H1 (cell line): Measurements from ENCODE around the gene UEVLD. TPM values are rescaled to one million over a fixed set of nuclear protein-coding genes. Genes with fewer than 3 reads are reported as not detected.

Source experiments
- HDAC6 ChIP-seq: IDR thresholded peaks from one replicate; pipeline ENCODE4 v1.7.1; 2012; ENCODE audit warnings: low read depth, mild to moderate bottlenecking, inconsistent platforms, low read length, moderate library complexity
- JUND ChIP-seq: IDR thresholded peaks from 2 replicates; pipeline ENCODE4 v1.6.1; 2011; ENCODE audit warnings: mild to moderate bottlenecking, improper control_type of control experiment, low read length
- POLR2AphosphoS5 ChIP-seq: IDR thresholded peaks from 2 replicates; pipeline ENCODE4 v1.6.1; 2011; ENCODE audit warnings: low read depth, low read length
- TEAD4 ChIP-seq: IDR thresholded peaks from 2 replicates; pipeline ENCODE4 v1.6.1; 2012; ENCODE audit warnings: low read depth, low read length, inconsistent platforms, mixed read lengths
- polyA plus RNA-seq, 7 experiments: library from polyadenylated mRNA; depleted of rRNA in 3 of 7; stranded (reverse) in 5 of 7; unstranded in 2 of 7; fragments of >200 nt in 5 of 7; fragments of 200-250 nt in 2 of 7; gene quantifications; 1 replicate in 5 of 7; 2 replicates in 1 of 7; 4 replicates in 1 of 7; pipeline versions ENCODE4 v1.2.1 to v1.2.3, GENCODE V29; 2011 to 2013; ENCODE audit warnings: missing spikeins in 2 of 7, mixed read lengths in 2 of 7
- total RNA-seq: library from RNA; stranded (reverse); fragmentation: NEBNext Ultra II Directional; extraction: Animal tissue kit (Norgen Biotek cat#: 25700); gene quantifications from 2 replicates; pipeline ENCODE4 v1.2.1, GENCODE V29; 2021
- TF ChIP-seq, protein P1 (sequence below): fragments of 300-600 bp; sonication (generic); IDR thresholded peaks from 2 replicates; pipeline ENCODE4 v1.7.1; 2012; ENCODE audit warnings: low read length, moderate library complexity, mild to moderate bottlenecking, inconsistent platforms; ENCODE audit not compliant: insufficient replicate concordance

UEVLD gene
- total and polyA plus RNA-seq, 2 of the 8 experiments (the other 6 are each of a cell fraction or from before 2014, with no cell fraction given): 4.1 to 7.3 TPM

DNA sequence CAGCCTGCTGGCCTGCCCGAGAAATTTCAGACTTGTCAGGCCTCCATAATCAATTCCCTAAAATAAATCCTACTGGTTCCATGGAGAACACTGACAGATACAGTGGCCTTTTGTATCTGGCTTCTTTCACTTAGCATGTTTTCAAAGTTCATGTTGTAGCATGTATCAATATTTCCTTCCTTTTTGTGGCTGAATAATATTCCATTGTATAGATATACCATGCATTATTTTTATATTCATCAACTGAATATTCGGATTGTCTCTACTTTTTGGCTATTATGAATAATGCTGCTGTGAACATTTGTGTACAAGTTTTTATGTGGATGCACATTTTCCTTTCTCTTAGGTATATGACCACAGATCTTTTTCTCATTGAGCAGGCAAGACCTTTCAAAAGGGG is 35.2 kb upstream of the UEVLD start (continued):
- TF ChIP-seq, protein P1, sequence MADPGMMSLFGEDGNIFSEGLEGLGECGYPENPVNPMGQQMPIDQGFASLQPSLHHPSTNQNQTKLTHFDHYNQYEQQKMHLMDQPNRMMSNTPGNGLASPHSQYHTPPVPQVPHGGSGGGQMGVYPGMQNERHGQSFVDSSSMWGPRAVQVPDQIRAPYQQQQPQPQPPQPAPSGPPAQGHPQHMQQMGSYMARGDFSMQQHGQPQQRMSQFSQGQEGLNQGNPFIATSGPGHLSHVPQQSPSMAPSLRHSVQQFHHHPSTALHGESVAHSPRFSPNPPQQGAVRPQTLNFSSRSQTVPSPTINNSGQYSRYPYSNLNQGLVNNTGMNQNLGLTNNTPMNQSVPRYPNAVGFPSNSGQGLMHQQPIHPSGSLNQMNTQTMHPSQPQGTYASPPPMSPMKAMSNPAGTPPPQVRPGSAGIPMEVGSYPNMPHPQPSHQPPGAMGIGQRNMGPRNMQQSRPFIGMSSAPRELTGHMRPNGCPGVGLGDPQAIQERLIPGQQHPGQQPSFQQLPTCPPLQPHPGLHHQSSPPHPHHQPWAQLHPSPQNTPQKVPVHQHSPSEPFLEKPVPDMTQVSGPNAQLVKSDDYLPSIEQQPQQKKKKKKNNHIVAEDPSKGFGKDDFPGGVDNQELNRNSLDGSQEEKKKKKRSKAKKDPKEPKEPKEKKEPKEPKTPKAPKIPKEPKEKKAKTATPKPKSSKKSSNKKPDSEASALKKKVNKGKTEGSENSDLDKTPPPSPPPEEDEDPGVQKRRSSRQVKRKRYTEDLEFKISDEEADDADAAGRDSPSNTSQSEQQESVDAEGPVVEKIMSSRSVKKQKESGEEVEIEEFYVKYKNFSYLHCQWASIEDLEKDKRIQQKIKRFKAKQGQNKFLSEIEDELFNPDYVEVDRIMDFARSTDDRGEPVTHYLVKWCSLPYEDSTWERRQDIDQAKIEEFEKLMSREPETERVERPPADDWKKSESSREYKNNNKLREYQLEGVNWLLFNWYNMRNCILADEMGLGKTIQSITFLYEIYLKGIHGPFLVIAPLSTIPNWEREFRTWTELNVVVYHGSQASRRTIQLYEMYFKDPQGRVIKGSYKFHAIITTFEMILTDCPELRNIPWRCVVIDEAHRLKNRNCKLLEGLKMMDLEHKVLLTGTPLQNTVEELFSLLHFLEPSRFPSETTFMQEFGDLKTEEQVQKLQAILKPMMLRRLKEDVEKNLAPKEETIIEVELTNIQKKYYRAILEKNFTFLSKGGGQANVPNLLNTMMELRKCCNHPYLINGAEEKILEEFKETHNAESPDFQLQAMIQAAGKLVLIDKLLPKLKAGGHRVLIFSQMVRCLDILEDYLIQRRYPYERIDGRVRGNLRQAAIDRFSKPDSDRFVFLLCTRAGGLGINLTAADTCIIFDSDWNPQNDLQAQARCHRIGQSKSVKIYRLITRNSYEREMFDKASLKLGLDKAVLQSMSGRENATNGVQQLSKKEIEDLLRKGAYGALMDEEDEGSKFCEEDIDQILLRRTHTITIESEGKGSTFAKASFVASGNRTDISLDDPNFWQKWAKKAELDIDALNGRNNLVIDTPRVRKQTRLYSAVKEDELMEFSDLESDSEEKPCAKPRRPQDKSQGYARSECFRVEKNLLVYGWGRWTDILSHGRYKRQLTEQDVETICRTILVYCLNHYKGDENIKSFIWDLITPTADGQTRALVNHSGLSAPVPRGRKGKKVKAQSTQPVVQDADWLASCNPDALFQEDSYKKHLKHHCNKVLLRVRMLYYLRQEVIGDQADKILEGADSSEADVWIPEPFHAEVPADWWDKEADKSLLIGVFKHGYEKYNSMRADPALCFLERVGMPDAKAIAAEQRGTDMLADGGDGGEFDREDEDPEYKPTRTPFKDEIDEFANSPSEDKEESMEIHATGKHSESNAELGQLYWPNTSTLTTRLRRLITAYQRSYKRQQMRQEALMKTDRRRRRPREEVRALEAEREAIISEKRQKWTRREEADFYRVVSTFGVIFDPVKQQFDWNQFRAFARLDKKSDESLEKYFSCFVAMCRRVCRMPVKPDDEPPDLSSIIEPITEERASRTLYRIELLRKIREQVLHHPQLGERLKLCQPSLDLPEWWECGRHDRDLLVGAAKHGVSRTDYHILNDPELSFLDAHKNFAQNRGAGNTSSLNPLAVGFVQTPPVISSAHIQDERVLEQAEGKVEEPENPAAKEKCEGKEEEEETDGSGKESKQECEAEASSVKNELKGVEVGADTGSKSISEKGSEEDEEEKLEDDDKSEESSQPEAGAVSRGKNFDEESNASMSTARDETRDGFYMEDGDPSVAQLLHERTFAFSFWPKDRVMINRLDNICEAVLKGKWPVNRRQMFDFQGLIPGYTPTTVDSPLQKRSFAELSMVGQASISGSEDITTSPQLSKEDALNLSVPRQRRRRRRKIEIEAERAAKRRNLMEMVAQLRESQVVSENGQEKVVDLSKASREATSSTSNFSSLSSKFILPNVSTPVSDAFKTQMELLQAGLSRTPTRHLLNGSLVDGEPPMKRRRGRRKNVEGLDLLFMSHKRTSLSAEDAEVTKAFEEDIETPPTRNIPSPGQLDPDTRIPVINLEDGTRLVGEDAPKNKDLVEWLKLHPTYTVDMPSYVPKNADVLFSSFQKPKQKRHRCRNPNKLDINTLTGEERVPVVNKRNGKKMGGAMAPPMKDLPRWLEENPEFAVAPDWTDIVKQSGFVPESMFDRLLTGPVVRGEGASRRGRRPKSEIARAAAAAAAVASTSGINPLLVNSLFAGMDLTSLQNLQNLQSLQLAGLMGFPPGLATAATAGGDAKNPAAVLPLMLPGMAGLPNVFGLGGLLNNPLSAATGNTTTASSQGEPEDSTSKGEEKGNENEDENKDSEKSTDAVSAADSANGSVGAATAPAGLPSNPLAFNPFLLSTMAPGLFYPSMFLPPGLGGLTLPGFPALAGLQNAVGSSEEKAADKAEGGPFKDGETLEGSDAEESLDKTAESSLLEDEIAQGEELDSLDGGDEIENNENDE: no peak
- TF ChIP-seq HDAC6 (no peak), TEAD4 (no peak), POLR2AphosphoS5 (no peak), JUND (no peak)
